NOMO-1 (cell line): ENCODE measurements around the gene C1QTNF9.
"Not testable (repeated sequence)": the region's sequence is repeated elsewhere in the genome, so short reads cannot be mapped to it uniquely, and the experiment has no call there.

Experiments used
- DNase-seq, 2 experiments: peaks; one replicate each; lab custom pipeline; 2025; ENCODE audit not compliant: unreplicated experiment in 2 of 2; lab: John Stamatoyannopoulos, UW

The C1QTNF9 gene

DNA sequence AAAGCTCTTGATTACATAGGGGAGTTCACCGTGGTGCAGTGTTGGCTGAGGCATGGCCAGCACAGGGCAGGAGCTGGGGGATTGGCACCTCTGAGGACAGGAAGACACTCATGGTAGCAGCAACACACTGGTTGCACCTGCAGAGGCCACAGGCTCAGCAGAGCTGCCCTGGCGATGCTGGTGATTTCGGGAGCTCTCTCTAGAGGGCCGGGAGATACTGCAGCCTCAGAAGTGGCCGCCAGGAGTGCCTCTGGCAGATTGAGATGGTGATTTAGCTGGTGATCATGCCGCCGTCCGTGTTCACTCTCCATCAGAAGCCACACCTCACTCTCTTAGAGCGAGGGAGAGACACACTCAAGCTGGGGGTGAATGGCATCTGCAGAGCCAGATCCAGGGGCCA is 49.9 kb downstream of the C1QTNF9 start:
- not testable (repeated sequence) for DNase-seq

DNA sequence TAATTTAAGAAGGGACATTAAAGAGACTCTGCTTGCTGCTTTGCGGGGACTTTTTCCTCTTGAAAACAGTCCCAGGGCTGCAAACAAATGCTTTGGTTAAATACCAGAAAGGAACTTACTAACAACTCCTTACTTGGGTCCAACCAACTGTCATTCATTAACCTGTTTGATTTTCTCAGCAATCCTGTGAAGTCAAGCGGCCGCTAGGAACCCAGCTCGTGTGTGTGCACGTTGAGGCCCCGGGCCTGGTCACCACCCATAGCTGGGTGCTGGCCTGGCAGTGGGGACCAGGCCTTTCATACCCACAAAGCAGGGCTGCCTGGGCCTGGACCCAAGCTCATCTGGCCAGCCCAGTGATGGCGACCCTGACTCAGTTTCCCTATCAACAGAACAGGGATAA is 50.7 kb downstream of the C1QTNF9 start:
- DNase-seq: no peak

DNA sequence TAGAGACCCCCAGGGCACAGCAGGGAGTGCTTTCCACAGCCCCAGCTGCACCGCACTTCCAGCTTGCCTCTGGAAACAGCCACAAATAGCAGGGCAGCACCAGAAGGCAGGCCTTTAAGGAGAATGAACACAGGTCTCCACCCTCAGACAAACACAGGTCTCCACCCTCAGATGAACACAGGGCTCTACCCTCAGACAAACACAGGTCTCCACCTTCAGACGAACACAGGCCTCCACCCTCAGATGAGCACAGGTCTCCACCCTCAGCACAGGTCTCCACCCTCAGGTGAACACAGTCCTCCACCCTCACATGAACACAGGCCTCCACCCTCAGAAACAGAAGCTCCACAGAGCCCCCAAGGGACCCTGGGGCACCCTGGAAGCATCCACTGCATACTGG is 51.7 kb downstream of the C1QTNF9 start:
- no peak for DNase-seq

DNA sequence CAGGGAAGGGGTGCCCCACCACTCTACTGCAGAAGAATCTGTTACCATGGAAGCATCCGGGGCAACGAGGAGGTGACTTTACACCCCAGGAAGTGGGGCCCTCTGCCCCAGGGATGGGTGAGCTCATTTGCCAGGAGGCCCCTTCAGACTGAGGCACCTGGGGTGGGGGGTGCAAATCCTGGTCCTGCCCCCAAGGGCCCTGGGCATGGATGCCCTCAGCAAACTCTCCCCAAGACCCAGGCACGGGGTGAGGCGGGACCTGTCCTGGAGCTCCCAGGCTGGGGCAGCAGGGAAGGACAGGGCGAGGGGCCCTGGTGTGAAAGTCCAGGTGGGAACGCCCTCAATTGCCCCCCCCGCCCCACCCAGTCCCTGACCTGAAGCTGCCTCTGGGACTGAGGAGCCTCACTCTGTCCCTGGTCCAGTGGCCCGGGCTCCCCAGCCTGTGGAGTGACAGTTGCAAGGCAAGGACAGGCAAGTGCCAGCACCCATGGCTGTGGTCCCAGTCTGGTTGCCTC is 52.5 kb downstream of the C1QTNF9 start:
- DNase-seq: no peak

DNA sequence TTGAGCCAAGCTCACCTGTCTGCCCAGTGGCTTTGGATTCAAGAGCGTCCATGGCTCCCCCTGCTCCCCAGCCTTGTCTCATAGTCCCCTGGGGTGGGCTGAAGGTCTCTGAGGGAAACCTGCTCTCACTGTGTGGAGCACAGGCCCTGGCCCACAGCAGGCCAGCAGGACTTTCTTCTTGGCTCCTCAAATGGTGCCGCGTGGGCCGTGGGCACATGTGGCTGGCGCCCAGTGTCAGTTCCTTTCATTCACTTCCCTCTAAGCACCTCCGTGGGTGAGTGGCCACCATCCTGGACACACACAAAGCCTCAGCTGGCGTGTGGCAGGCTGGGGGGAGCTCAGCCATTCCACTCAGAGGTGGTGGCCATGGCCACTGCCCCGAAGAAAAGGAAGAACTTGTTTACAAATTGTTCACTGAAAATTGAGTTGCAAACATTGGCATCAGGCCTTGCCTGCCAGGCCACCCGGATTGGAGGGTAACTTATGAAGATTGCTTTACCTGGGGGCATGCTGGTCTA is 53.1 kb downstream of the C1QTNF9 start:
- no peak for DNase-seq

DNA sequence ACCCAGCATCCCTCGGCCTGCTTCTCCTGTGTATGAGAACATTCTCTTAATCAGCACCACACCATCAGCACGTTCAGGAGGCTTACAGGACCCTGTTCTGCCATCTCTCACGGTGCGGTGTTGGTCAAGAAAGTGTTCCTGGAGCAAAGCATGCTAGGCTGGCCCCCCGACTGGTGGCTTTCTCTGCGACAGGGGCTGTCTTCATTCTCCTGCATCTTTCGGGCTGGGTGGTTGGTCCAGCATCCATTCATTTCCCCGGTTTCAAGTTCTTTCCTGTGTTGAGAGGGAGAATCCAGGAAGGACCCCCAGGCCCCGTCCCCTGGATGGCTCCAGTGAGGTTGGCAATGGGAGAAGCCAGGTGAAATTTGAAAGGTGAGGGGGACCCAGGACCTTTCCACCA is 55.8 kb downstream of the C1QTNF9 start:
- DNase-seq: no peak

DNA sequence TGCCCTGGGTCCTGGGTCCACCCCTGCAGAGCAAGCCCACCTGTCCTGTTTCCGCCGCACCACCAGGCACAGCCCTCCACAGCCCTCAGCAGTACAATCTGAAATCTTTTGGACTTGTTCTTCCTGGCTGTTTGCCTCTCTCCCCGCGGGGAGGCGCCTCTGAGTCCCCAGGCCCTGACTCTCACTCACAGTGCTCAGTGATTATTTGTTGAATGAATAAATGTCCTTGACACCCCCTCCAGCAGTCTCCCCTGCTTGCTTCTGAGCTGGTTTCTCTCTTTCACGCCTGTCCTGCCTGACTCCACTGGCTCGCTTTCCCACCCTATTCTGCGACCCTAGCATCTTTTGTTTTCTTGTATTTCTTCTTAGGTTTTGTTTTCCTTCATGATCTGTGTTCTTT is 56.9 kb downstream of the C1QTNF9 start:
- DNase-seq: not testable (repeated sequence)

DNA sequence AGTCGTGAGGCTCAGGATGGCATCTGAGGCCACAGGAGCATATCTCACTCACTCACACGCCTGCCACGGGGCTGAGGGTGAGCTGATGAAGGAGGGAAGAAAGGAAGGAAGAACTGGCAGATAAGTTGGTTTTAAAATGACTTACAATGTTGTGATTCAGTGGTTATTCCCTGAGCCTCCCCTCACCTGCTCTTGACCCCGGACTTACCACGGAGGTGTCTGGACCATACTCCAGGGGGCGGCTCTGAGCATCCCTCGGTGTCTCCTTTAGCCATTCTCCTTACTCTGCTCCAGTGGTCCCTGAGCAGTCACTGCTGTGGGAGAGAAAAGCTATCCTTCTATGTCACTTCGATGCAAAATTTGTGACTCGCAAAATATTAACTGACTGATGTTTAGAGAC is 61.9 kb downstream of the C1QTNF9 start:
- DNase-seq: not testable (repeated sequence)
